Nephron (organoid): ENCODE measurements around the gene SLC2A4RG.

Source experiments
- H3K27ac Mint-ChIP-seq, 3 experiments: 2 replicates each; pipeline ENCODE4 v1.8.0; 2020; ENCODE audit warnings: mixed read lengths in 3 of 3, mild to moderate bottlenecking in 2 of 3, moderate library complexity in 1 of 3
- H3K27me3 Mint-ChIP-seq: 2 replicates; pipeline ENCODE4 v1.8.0; 2021; ENCODE audit warnings: low read depth, mild to moderate bottlenecking, moderate library complexity, mixed read lengths
- H3K36me3 Mint-ChIP-seq: 2 replicates; pipeline ENCODE4 v1.8.0; 2020; ENCODE audit warnings: low read depth, mixed read lengths
- H3K4me1 Mint-ChIP-seq: 2 replicates; pipeline ENCODE4 v1.8.0; 2020; ENCODE audit warnings: mixed read lengths
- H3K4me3 Mint-ChIP-seq, 3 experiments: 2 replicates each; pipeline ENCODE4 v1.8.0; 2020; ENCODE audit warnings: mild to moderate bottlenecking in 3 of 3, mixed read lengths in 3 of 3, moderate library complexity in 2 of 3
- H3K9me3 Mint-ChIP-seq: 2 replicates; pipeline ENCODE4 v1.8.0; 2020; ENCODE audit warnings: mixed read lengths
- CTCF ChIP-seq, 3 experiments: fragments of 200-600 bp; sonication (generic); IDR thresholded peaks; one replicate each; pipeline ENCODE4 v1.5.0; 2021; ENCODE audit warnings: antibody characterized with exemption in 3 of 3; ENCODE audit not compliant: unreplicated experiment in 3 of 3

Gene SLC2A4RG

GRCh38 chr20:63732118-63733095, 7.2 kb upstream of the SLC2A4RG start:
- Mint-ChIP-seq H3K27ac (no peak overlapping the region), H3K36me3 (peaks cover 45% of the 10 kb centered on the region), H3K27me3 (peaks cover 5% of the 10 kb centered on the region), H3K4me1 (peaks cover 5% of the 10 kb centered on the region), H3K4me3 (no peak overlapping the region), H3K9me3 (no peaks in the 10 kb centered on the region)
- TF ChIP-seq CTCF (IDR thresholded peaks at IDR 0.05; ENCODE audit: unreplicated experiment in 3 of 3): no peak

- TF ChIP-seq CTCF (IDR thresholded peaks at IDR 0.05; ENCODE audit: unreplicated experiment in 3 of 3): no peak
- Mint-ChIP-seq H3K27me3 (peaks cover 5% of the 10 kb centered on the region), H3K36me3 (peaks cover 39% of the 10 kb centered on the region), H3K9me3 (no peaks in the 10 kb centered on the region), H3K4me1 (peaks cover 5% of the 10 kb centered on the region), H3K4me3 (no peak overlapping the region), H3K27ac (no peak overlapping the region)
Observed at GRCh38 chr20:63733117-63733516, 6.5 kb upstream of the SLC2A4RG start.

GRCh38 chr20:63733579-63734081, 5.9 kb upstream of the SLC2A4RG start:
- Mint-ChIP-seq H3K27ac (no peak overlapping the region), H3K27me3 (peaks cover 5% of the 10 kb centered on the region), H3K4me3 (no peak overlapping the region), H3K36me3 (peaks cover 34% of the 10 kb centered on the region), H3K9me3 (no peaks in the 10 kb centered on the region), H3K4me1 (peaks cover under 1% of the 10 kb centered on the region)
- TF ChIP-seq CTCF (IDR thresholded peaks at IDR 0.05; ENCODE audit: unreplicated experiment in 3 of 3): no peak

GRCh38 chr20:63734111-63734945, 5.2 kb upstream of the SLC2A4RG start:
- Mint-ChIP-seq H3K27me3 (peaks cover 5% of the 10 kb centered on the region), H3K4me3 (no peak overlapping the region), H3K27ac (no peak overlapping the region), H3K4me1 (no peaks in the 10 kb centered on the region), H3K9me3 (no peaks in the 10 kb centered on the region), H3K36me3 (peaks cover 29% of the 10 kb centered on the region)
- no peak for TF ChIP-seq CTCF (IDR thresholded peaks at IDR 0.05; ENCODE audit: unreplicated experiment in 3 of 3)

- no peak overlapping the region for H3K27ac Mint-ChIP-seq
- peaks cover 21% of the 10 kb centered on the region for H3K36me3 Mint-ChIP-seq
- peaks cover 5% of the 10 kb centered on the region for H3K27me3 Mint-ChIP-seq
- no peak for TF ChIP-seq CTCF (IDR thresholded peaks at IDR 0.05; ENCODE audit: unreplicated experiment in 3 of 3)
- H3K4me1 Mint-ChIP-seq: no peaks in the 10 kb centered on the region
- H3K9me3 Mint-ChIP-seq: no peaks in the 10 kb centered on the region
- H3K4me3 Mint-ChIP-seq: no peak overlapping the region
Observed at GRCh38 chr20:63734946-63735858, 4.4 kb upstream of the SLC2A4RG start.
